ENCODE measurements around the gene PLOD1.

PLOD1 gene

DNA sequence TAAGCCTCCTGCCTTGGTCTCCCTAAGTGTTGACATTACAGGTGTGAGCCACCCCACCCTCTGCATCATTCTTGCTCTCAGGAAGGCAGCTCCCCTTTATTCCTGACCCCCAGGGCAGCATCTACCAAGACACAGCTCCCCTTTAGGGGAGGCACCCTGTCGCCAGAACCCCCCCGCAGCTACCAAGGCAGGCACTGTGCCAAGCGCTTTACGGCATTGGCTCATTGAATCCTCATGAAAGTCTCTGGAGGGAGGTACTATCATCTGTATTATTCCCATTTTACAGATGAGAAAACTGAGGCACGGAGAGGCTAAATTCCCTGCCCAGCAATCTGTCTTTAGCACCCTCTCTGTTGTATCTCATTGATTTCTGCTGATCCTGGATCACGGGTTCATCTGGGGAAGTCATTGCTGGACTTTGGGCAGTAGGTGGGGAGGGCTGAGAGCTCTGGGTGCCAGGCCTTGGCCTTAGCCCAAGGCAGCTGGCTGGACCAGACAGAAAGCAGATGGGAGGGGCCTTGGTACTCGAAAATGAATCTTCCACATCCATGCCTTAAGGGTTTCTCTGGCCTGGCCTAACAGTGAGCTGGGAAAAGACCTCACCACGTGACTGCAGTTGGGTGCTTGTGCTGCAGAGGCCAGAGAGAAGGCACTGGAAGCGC is 5.9 kb downstream of the PLOD1 start:
- no peak for DNase-seq

GRCh38 chr1:11942280-11942679 is 7.8 kb downstream of the PLOD1 start:
- DNase-seq: no peak

DNA sequence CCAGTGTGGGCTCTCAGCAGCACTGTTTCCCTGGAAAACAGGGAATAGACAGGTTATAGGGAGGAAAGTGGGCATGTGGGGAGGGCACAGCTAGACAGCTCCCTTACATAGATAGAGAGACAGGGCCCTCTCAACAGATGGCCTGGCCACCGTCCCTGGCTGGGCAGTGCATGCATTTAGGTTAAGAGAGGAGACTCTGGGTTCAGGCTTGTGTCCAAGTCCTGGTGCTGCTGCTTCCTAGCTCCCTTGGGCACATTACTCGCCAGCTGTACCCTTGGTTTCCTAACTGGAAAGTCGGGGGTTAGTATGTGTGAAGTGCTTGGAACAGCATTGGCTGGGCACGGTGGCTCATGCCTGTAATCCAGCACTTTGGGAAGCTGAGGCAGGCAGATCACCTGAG is 9.1 kb downstream of the PLOD1 start:
- no peak for DNase-seq

DNA sequence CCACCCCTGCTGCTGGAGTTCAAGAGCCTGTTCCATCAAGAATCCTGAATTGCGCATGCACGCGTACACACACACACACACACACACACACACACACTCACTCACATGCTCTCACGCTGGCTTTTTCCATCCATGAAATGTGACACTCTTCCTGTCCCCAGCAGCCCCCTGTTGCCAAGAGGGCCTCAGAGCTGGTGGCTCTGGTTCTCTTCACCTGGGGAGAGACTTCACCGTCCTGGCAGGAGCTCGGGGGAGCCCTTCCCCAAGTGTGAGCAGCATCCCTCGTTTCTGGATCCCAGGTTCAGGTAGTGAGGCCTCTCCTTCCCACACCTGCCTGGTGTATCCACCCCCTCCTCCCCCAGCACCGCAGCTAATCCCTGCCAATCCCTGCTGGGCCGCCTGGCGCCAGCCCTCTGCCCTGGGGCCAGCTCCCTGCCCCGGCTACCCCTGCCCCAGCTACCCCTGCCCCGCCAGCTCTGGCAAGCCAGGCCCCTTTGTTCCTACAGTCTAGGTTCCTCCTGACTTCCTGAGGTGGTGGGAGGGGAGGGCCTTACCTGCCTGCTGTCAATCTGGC is 9.9 kb downstream of the PLOD1 start:
- DNase-seq: peak; percentile 69

GRCh38 chr1:11946647-11947046 is 12.1 kb downstream of the PLOD1 start:
- DNase-seq: no peak

DNA sequence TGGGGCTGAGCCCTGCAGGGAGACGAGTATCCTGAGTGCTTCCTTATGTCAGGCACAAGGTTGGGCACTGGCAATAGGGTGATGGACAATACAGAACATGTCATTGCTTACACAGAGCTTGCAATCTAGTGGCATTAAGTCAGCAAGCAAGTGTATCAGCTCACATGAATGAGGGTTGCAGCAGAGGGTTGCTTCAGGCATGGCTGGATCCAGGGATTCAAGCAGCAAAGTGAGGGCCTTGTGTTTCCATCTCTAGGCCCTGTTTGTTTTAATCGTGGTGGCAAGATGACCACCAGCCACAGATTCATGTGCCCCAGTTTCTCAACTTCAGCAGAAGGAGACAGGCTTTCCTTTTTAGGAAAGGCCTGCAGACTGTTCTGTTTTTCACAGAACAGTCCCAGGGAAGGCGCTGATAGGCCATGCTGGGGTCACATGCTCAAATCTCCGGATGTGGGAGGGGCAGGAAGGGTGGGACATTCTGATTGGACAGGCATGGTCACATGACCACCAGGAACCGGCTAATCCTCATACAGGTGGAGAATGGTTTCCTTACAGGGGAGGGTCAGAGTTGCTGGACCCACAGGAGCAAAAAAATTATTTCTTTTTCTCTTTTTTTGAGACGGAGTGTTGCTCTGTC is 14.4 kb downstream of the PLOD1 start:
- DNase-seq: no peak

- DNase-seq: no peak
These were observed 17.4 kb downstream of the PLOD1 start for GRCh38 chr1:11951901-11952300.

- no peak for DNase-seq
These were observed 18.1 kb downstream of the PLOD1 start for GRCh38 chr1:11952455-11953109.

DNA sequence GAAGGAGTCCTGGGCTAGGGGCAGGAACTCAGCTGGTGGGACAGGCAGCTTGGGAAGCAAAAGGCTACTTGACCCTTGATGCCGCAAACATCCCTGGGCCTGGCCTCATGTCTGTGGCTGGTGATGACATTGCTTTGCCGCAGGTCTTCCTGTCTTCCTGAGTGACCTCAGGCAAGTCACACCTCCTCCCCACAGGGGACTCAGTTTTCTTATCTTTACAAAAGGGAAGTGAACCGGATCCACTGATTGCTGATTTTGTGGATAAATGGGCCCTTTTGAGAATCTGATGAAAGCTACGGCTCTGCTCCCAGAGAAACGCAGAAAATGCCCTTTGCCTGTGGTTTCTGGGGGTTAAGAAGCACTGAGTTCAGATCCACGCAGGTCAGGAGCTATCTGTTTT is 20.7 kb downstream of the PLOD1 start:
- no peak for DNase-seq

GRCh38 chr1:11957398-11957797 is 22.9 kb downstream of the PLOD1 start:
- no peak for DNase-seq

DNA sequence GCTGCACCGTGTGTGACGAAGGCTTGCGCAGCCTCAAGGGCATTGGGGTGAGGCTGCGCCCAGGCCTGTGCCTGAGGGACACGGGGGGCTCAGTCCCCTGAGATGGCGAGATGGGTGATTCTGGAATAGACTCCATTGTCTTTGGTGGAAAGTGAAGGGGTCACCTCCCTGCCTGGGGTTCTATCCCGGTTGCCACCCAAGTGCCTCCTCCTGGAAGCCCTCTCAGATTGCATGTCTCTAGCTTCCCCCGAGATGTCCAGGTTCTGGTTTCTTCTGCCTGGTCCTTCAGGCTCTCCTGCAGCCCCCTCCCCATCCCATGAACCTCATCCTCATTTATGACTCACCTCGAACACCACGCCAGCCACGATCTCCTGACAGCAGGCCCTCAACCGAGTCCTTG is 23.4 kb downstream of the PLOD1 start:
- DNase-seq: no peak

DNA sequence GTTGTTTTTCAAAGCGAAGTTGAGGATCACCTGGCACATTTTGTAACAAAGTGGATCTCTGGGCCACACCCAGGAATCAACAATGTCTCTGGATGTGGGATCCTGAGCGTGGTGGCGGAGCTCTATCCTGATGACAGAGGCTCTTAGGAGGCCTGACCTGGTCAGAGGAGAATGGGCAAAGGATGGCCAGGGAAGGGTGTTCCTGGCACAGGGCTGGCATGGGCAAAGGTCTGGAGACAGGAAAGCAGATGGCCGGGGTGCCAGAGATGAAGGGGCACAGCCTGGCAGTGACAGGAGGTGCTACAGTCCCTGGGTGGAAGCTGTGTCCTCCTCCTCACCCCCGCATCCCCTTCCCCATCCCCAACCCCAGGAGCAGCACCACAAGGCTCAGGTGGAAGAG is 25.8 kb downstream of the PLOD1 start:
- no peak for DNase-seq

DNA sequence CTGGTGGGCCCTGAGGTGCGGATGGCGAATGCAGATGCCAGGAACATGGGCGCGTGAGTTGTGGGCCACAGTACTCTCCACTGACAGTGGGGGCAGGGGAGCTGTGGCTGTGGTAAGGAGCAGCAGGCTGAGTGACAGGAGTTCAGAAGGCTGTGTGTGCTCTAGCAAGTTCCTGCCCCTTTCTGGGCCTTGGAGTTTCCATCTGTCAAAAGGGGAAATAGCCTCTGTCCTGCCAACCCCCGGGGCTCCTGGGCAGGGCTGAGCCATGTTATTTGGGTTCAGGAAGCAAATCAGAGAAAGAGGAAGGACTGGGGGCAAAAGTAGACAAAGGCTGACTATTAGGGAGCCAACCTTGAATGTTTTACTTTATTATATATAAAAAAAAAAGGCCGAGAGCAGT is 26.2 kb downstream of the PLOD1 start:
- DNase-seq: no peak

- no peak for DNase-seq
These were observed 26.7 kb downstream of the PLOD1 start for GRCh38 chr1:11961230-11961629.

DNA sequence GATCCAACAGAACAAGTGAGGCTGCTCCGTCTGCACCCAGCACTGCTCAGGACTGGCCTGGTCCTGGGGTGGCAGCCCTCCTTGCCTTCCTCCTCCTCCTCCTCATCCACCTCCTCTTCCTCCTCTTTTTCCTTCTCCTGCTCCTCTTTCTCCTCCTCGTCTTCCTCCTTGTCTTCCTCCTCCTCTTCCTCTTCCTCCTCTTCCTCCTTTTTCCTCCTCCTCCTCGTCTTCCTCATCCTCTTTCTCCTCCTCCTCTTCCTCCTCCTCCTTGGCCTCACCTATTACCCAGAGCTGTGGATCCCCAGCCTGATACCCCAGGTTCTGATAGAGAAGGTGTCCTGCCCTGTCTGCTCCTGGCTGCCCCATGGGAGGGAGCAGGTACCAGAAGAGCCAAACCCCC is 29.1 kb downstream of the PLOD1 start:
- no peak for DNase-seq

DNA sequence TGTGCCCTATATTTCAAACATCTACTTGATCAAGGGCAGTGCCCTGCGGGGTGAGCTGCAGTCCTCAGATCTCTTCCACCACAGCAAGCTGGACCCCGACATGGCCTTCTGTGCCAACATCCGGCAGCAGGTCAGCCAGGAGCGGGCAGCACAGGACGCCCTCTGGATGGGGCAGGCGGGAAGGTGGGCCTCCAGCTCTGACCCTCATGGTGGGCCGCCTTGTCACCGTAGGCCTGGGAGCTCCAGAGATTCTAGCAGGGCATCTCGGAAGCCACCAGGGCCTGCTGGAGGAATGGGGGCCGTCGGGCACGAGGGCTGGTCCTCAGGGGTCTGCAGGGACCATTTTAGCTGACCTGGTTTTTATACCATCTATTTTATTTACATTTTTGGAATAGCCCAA is 30.1 kb downstream of the PLOD1 start:
- no peak for DNase-seq

- DNase-seq: peak; percentile 14 to 24
These were observed 32.6 kb downstream of the PLOD1 start for GRCh38 chr1:11967028-11967547.

DNA sequence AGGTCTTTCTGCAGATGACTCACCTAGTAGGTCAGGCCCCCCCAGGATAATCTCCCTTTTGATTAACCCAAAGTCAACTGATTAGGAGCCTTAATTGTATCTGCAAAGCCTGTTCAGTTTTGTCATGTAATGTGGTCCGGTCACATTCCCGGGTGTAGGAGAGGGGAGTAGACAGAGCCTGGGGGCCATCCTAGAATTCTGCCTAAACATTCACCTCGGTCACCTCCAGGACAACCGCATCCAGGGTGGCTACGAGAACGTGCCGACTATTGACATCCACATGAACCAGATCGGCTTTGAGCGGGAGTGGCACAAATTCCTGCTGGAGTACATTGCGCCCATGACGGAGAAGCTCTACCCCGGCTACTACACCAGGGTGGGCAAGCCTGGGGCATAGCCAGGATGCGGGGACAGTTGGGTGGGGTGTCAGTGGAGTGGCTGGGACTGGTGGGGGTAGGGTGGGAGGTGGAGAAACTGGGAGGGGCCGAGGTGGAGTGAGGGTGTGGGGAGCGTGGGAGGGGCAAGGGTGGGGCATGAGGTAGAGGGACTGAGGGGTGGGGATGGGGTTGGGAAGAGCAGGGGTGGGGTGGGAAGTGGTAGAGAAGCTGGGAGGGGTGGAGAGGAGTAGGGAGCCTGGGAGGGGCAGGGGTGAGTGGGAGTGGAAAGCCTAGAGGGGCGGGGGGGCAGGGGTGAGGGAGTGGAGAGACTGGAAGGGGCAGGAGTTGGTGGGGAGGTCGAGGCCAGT is 36.1 kb downstream of the PLOD1 start:
- DNase-seq: no peak

DNA sequence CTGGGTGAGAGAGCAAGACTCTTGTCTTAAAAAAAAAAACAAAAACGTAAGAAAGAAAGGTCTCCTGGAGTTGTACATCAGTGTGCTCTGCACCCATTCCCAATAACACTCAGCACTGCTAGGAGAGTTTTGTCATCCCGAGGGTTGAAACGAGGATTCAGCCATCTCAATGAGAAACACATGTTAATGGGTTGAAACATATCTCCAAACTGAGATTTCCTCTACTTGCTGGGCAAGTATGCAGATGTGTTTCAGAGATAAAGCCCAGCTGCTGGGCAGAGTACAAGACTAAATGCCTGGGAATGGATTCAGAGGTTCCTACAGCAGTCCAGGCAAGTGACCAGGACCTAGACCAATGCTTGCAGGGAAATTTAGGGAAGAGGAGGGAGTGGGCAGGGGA is 43.1 kb downstream of the PLOD1 start:
- DNase-seq: no peak

DNA sequence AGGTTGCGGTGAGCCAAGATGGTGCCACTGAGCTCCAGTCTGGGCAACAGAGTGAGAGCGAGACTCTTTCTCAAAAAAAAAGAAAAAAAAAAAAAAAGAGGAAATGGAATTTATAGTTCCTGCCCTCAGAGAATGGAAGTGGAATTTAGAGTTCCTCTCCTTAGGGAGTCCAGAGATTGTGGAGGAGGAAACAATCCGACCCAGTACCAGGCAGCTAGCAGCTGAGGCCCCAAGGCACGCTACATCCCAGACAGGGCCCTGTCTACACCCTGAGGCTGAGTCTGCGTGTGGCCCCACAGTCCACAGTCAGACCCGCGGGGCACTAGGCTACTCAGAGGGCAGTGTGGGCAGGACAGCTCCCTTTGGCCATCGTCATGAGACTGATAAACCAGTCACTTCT is 43.8 kb downstream of the PLOD1 start:
- DNase-seq: no peak

DNA sequence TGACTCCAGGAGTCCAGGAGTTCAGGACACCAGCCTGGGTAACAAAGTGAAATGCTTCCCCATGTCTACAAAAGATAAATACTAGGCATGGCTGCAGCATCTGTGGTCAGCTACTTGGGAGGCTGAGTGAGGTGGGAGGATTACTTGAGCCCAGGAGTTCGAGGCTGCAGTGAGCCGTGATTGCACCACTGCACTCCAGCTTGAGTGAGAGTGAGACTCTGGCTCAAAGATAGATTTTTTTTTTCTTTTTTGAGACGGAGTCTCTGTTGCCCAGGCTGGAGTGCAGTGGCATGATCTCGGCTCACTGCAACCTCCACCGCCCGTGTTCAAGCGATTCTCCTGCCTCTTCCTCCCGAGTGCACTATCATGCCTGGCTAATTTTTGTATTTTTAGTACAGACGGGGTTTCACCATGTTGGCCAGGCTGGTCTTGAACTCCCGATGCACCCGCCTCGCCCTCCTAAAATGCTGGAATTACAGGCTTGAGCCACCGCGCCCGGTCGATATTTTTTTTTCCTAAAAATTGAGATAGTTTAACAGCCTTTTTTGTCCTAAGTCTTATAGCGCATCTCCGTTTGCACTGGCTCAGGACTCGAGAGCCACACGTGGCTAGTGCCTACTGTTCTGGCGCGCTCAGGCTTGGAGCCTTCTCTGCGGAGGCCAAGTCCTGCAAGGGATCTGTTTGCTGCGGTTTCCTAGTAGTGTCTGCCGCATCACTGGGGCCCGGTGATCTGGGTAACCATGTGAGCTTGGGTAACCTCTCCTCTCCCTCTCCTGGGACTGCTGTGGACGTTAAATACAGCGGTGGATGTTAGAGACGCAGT is 44.7 kb downstream of the PLOD1 start:
- DNase-seq: peak in 1 of 2 experiments; percentile 49

All from NCI-H187 (cell line).